ENCODE measurements around the gene EPHA6.
"Not testable (repeated sequence)": the region's sequence is repeated elsewhere in the genome, so short reads cannot be mapped to it uniquely, and the experiment has no call there.

The EPHA6 gene

DNA sequence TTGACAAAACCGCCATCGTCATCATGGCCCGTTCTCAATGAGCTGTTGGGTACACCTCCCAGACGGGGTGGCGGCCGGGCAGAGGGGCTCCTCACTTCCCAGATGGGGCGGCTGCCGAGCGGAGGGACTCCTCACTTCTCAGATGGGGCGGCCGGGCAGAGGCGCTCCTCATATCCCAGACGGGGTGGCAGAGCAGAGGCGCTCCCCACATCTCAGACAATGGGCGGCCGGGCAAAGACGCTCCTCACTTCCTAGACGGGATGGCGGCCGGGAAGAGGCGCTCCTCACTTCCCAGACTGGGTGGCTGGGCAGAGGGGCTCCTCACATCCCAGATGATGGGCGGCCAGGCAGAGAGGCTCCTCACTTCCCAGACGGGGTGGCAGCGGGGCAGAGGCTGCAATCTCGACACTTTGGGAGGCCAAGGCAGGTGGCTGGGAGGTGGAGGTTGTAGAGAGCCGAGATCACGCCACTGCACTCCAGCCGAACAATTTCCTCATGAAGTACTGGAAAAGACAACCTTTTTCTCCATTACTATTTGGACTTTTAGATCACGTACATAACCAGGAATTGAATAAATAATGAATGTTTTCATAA, 666.4 kb downstream of the EPHA6 start:
- DNase-seq = not testable (repeated sequence)

DNA sequence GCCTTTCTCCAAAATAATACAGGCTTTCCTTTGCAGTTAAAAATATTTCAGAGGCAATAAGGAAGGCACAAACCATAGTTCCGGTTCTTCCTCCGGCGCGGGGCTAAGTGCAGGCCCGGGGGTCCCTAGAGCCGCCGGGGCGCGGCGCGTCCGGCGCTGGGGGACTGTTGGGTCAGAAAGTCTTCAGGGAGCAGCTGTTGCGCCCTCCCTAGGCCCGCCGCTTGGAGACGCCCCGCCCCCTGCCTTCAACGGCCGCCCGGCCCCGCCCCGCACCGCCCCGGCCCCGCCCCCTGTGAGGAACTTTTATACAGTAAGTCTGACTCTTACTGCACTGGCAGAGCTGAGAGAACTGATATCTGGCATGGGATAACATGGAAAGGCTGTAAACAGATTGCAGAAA, 667.0 kb downstream of the EPHA6 start:
- no peak for DNase-seq

DNA sequence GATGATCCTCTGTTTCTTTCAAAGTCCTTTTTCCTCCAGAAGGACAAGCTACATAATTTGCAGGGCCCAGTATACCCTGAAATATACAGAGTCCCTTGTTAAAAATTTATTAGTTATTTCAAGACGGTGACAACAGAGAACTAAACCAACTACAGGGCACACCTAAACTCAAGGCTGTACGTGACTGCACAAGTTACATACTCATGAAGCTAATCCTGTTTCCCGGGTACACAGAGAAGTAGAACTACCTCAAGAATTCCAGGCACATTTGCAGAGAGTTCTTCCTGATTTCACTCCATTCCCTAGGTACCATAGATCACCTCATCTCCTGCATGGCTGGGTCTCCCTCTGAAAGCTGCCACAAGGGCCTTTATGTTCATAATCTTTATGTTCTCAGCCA, 670.8 kb downstream of the EPHA6 start:
- DNase-seq = no peak

DNA sequence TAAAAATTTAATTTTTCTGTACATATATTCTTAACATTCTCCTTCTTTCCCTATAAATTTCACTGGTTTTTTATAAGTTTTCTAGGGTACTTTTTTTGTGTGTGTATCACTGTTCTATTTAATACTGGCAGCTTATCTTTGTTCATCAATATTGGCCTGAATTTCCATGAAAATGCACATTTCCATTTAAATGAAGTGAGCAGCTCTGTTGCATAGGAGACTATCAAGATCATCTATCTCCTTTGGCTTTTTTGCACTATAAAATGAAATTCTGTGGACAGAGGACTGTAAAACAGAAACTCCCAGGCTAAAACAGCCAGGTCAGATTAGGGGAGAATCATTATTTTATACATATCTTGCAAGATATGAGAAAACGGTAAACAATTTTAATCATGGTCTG, 673.2 kb downstream of the EPHA6 start:
- DNase-seq = no peak

DNA sequence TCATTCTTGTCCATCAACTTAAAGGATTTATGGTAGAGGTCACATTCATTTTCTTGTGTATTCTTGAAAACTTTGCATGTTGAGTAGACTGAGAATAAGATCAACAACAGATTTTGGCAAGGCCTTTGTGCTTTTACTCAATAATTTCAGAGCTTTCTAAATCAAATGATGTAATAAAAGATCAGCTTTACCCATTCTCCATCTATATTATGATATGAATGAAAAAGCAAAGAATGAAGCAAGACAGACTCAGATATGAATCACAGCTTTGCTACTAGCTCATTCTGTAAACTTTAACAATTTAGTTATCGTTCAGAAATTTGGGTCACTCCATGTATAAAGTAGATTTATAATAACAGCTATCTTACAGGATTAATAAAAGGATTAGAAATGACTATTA, 674.3 kb downstream of the EPHA6 start:
- no peak for DNase-seq

DNA sequence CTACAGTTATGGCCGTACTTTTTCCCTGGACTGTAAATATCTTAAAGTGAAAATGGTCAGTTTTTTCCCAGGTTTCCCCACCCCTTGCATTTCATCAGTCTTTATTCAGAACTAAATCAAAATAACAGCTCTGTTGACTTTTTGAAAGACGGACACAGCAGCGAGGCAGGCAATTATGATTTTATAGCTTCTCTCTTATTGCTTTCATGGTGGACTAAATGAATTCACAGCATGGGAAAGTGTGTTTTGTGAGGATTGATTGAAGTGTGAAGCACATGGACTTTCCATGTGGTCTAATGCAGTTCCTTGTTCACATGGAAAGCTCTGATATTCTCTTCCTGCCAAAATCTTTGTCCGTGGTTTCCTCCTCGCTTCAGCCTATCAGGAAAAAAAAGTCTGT, 681.5 kb downstream of the EPHA6 start:
- DNase-seq = no peak

DNA sequence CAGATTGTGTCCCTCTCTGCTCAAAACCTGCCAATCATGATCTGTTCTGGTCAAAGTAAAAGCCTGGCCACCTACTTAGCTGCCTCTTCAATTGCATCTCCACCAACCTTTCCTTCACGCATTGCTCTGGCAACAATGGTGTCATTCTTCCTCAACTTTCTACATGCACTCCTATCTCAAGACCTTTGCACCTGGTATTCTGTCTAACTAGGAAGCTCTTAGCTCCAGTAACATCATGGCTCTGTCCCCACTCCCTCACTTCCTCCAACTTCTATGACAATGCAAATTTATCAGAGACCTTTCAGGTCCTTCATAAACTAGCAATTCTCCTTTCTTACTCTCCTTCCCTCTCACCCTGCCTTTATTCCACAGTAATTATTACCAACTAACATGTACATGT, 682.7 kb downstream of the EPHA6 start:
- DNase-seq = no peak

DNA sequence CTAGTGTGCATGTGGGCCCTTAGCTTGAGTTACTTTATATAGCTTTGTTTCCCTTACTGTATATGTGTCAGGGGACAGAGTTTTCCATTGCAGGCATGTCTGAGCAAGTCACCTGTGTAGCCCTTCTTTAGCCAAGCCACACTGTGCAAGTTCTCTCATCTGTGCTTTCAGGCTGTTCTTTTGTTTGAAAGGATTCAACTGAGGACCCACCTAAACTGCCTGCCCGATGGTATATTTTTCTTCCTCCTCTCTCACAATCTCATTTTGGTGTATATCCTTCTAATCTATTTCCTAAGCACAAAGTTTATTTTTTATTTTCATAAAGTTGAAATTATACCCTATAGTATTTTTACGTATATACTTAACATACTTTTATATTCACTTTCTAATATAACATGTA, 690.1 kb downstream of the EPHA6 start:
- no peak for DNase-seq

DNA sequence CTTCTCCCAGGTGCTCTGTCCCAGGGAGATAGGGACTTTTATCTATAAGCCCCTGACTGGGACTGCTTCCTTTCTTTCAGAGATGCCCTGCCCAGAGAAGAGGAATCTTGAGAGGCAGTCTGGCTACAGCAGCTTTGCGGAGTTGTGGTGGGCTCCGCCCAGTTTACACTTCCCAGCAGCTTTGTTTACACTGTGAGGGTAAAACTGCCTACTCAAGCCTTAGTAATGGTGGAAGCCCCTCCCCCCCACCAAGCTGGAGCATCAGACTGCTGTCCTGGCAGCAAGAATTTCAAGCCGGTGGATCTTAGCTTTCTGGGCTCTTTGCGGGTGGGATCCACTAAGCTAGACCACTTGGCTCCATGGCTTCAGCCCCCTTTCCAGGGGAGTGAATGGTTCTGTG, 696.4 kb downstream of the EPHA6 start:
- DNase-seq = peak; percentile 6

DNA sequence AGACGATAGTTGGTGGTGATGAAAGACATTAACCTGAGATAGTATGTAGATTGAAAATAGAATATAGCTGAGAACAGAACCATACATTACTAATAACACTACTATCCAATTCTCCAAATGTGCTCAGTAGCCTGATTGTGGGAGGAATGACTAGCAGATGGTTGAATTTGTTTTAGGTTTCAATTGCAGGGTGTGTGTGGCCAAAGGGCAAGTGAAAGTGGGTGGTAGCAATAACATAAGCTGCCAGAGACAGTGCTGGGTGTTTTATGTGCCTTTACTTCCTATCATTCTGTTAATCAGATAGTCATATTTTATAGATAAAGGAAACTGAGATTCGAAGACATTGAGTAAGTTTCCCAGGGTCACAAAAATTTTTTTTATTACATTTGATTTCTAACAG, 700.7 kb downstream of the EPHA6 start:
- no peak for DNase-seq

DNA sequence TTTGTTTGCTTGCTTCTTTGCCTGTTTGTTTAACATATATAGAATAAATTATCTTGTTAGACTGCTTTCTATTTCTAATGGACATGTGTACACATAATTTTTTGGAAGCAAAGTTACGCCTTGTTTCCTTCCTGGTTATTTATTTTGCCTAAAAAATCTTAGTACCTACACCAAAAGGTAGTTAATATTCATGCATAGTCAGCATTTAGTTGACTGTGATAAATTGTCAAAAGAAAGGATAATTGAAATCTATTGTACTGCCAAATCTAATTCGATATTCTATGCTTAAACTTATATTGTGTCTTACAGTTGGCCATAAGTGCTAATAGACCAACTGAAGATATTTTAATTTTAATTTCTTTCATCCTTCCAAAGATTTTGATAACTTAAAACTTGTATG, 716.3 kb downstream of the EPHA6 start:
- no peak for DNase-seq

DNA sequence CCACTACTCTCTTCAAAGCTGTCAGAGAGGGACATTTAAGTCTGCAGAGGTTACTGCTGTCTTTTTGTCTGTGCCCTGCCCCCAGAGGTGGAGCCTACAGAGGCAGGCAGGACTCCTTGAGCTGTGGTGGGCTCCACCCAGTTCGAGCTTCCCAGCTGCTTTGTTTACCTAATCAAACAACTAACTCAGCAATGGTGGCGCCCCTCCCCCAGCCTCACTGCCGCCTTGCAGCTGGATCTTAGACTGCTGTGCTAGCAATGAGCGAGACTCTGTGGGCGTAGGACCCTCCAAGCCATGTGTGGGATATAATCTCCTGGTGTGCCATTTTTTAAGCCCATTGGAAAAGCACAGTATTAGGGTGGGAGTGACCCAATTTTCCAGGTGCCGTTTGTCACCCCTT, 733.2 kb downstream of the EPHA6 start:
- DNase-seq = not testable (repeated sequence)

DNA sequence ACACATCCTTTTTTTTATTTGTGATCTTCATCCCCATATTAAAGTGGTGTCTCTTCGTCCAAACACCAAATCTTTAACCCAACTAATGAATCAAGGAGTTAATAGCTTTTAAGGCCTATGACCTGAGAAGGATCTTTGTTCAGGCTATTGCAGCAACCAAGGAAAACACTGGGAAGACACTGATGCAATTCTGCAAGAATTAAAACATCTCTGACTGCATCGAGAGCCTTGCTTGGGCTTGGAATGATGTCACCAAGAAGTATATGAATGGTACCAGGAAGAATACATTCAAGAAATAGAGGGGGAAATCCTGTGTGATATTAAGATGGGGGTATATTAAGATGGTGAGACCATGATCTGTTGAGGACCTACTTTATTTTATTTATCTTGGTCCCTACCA, 736.0 kb downstream of the EPHA6 start:
- DNase-seq = no peak

DNA sequence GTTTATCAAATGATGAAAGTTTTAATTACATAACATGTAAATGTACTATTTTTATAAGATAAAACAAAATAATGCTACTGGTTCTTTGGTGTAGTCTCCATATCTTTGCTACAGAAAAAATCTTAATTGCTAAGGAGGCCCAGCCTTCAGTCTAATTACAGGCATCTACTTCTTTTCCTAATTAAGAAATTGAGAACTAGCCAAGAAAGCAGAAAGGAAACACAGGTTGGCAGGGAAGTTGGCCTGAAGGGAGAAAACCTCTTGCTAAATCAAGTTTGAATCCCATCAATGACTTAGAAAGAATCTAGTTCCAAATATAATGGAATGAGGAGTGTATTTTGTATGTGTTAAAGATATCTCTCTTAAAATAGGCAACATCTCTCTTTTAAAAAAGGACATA, 737.8 kb downstream of the EPHA6 start:
- no peak for DNase-seq

DNA sequence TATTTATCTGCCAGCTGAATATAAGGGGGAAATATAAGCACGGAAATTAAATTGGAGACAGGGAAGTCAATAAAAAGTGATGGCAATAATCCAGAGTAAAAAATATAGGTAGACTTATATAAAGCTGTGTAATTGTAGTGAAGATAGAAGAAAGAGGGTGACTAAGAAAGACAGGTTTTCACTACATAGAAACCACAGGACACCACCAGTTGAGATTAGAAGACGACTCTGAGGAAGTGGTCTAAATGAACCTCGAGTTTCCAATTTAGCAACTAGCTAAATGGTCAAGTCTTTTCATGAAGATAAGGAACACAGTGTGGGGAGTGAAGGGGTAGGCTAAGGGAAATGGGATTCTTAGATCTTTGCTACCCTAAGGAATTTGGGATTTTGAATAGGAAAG, 761.3 kb downstream of the EPHA6 start:
- no peak for DNase-seq

DNA sequence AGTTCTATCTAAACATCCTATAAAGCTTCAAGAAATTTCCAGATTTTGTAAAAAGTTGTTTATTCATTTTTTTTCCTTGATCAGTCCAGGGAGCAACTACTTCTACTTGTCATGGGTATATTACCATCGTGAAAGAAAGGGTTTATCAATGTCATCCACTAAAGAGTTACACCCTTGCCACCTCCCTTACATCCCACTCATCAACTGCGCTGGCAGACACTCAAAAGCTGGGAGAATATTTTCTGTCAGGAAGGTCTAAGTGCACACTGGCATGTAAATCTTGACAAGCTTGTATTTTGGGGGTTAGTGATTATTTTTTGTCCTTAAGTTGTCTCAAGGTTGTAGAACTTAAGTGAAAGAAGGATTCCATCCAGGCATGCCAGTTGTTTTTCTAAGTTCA, 761.8 kb downstream of the EPHA6 start:
- no peak for DNase-seq

DNA sequence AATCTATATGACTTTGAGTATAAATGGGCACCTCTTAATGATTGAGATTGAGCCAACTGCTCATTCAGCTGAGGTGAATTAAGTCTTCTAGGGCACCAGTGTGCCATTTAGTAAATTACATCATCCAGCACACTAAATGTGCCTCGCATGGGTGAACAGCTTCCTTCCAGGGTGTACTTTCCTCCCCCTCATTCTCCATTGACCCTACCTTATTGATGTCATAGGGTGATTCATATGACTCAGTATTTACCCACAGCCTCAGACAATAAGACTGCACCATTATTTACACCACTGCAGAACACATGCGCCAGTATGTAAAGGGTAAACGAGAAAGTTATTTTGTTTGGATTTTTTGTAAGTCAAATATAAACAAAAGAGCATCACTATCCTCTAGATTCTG, 765.0 kb downstream of the EPHA6 start:
- DNase-seq = peak; percentile 93

DNA sequence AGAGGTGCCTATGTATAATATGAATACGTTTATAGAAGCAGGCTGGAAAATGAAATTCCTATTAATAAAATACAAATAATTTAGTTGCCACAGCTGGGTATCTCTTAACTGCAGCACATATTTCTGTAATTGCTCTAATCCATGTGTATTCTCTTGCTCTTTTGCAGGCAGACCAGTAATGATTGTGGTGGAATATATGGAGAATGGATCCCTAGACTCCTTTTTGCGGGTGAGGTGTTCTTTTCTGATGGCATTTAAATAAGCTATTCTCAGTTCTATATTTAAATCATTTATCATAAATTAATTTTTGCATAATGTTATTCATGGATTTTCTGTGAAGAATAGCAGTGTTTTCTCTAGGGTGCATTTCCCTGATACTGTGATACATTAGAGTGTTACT, 796.2 kb downstream of the EPHA6 start:
- no peak for DNase-seq

DNA sequence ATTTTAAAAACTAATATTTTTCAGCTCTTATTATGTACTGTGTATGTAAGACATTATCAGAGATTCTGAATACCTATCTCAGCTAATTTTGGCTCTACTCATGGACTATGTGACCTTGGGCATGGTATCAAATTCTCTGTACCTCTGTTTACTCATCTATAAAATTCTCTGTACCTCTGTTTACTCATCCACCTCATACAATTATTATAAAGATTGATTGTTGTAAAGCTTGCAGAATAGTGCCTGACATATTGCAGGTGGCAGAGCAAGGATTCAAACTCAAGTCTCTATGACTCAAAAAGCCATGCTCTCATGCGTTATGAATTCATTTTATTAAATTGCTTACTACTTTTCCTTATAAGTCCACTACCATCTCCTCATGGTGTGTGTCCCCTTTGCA, 798.2 kb downstream of the EPHA6 start:
- peak; percentile 74 for DNase-seq

DNA sequence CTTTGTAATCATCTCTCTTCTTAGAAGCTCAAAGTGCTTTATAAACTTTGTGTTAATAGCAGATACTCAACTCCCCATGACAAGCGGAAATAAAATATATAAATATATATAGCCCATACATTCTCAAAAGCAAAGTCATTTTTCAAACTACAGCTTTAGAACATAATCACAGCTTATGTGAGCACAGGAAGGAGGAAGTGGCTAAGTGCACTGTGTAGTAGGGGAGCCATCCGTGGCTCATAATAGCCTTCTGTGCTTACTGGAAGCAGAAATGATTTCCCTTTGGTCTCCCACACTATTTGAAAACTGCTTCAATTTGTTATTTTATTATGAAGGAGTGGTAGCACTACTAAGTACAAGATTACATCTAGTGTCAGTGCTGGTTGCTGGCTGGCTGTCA, 798.7 kb downstream of the EPHA6 start:
- no peak for DNase-seq

DNA sequence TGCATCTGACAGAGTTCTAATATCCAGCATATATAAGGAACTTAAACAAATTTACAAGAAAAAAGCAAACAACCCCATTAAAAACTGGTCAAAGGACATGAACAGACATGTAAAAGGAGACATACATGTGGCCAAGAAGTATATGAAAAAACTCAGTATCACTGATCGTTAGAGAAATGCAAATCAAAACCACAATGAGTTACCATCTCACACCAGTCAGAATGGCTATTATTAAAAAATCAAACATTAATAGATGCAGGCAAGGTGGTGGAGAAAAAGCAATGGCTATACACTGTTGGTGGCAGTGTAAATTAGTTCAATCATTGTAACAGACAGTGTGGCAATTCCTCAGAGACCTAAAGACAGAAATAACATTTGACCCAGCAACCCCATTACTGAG, 806.1 kb downstream of the EPHA6 start:
- DNase-seq = not testable (repeated sequence)

DNA sequence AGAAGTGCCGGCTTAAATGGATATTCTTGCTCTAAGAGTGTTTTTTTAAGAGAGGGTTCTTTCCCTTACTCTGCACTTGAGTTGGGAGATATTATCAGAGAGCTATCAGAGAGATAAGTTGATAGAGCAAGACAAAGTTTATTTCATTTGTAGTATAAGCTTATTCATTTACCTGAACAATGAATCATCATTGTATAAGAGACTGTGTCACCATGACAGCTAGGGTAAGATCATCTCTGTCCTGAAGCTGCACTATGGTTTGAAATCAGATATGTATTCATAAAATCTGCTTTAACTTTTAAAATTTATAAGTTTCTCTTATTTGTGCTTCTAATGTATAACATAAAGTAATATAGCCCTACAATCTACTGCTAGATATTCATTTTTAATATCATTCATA, 822.1 kb downstream of the EPHA6 start:
- no peak for DNase-seq

DNA sequence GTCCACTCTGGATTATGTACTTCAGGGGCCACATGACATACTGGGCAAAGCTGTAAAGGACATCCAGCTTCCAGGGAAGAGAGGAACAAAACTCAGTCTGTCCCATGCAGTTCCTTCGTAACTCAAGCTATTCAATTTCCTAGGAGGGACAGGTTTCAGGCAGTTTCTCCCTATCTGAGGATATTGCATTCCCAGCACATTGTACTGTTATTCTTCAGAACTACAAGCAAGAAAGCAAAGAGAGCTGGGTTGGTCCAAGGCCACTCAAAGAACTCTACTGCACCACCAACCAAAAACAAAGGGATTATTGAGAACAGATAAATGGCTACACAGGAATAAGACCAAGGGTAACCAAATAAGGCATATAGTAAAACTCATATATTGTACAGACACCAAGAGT, 832.5 kb downstream of the EPHA6 start:
- no peak for DNase-seq

DNA sequence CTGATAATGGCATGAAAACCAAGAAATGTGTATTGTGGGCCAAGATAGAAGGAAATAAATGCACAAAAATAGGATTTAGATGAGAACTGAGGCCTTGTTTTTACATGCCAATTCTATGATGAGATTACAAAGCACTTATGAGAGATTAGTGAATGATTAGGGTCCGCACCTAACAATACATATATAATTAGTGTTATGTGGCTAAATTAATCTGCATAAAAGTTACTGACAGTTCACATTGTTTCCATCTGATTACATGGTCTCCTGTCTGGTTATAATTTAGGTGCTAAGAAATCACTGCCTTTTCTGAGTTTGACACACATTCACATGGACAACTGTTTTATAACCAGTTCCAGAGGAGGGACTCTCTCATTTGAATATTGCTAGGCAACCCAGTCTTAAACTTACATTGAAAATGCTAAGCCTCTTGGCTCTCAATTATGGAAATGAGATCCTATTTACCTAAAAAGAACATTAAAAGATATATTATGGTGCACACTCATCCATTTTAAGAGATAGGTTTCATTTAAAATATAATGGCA, 833.1 kb downstream of the EPHA6 start:
- no peak for DNase-seq

DNA sequence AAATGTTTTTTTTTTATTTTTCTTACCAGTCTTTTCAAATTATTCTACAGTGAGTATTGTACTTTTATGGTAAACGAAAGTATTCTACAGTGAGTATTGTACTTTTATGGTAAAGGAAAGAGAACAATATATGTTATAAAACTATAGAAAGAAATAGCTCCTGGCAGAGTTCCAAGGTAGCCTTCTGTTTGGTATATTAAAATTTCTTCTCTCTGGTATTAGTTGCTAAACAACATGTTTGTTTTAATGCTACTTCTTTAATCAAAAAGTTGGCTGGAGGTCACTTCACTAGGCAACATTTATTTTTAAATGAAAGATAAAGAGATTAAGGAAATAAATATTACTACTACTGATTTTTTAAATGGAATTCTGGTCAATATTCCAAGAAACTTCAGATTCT, 841.6 kb downstream of the EPHA6 start:
- DNase-seq = no peak

DNA sequence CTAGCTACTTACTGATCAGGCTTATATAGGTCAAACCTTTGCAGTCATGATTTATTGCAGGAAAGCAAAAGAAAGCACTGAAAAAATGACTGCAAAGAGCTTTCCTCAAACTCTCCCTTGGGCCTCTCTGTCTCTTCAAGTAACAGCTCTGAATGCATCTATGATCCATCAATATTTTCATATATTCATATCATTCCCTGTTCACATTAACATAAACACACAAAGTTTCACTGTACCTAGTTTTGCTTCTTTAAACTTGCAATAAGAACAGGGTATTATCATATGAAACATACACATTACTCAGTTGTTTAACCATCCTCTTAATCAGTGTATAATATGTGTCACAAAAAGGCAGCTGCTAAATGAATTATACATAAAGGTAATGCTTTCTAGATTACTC, 842.2 kb downstream of the EPHA6 start:
- DNase-seq = no peak
